Activated CD8-positive, alpha-beta memory T cell treated with anti-CD3 and anti-CD28 coated beads for 4 hours (primary cell): ENCODE data around the gene SMURF1.

Experiments
- DNase-seq, 2 donors: peaks; one replicate each; pipeline ENCODE4 v3.0.0-alpha.2; 2020; ENCODE audit warnings: low read depth in 2 of 2

SMURF1 gene

DNA sequence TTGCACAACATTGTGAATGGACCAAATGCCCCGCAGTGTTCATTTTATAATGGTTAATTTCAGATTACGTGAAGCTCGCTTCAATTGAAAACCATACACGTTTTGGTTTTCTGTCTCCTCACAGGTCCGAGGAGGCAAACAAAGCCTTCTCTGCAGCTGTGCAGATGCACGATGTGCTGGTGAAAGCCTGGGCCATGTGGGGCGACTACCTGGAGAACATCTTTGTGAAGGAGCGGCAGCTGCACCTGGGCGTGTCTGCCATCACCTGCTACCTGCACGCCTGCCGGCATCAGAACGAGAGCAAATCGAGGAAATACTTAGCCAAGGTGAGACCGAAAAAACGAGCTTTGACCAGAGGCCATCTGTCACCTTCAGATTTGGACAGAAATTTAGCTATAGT, 155.3 kb downstream of the SMURF1 start:
- DNase-seq = no peak

DNA sequence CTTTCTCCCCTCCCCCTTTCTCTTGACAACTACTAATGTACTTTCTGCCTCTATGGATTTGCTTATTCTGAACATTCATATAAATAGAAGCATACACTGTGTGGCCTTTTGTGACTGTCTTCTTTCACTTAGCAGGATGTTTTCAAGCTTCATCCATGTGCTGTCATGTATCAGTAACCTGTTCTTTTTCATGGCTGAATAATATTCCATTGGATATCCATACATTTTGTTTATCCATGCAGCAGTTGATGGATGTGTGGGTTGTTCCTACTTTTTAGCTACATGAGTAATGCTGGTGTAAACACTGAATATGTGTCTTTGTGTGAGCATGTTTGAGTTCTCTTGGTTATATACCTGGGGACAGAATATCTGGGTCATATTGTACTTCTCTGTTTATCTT, 158.0 kb downstream of the SMURF1 start:
- no peak for DNase-seq

DNA sequence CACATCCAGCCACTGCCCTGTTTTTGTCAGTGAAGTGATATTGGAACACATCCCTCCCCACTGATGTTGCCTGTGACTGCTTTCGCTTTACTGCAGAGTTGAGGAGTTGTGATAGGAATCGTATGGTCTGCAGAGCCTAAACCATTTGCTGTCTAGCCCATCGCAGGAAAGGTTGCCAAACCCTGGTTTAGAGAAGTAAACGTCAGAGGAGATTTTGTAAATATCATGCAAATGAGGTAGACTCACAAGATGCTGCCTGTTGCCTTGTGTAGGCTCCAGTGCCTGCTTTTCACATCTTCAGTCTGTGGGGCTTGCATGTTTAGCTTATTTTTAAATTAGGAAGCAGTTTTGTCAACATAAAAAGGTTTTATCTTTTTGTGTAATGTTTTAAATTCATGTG, 158.5 kb downstream of the SMURF1 start:
- DNase-seq = no peak

DNA sequence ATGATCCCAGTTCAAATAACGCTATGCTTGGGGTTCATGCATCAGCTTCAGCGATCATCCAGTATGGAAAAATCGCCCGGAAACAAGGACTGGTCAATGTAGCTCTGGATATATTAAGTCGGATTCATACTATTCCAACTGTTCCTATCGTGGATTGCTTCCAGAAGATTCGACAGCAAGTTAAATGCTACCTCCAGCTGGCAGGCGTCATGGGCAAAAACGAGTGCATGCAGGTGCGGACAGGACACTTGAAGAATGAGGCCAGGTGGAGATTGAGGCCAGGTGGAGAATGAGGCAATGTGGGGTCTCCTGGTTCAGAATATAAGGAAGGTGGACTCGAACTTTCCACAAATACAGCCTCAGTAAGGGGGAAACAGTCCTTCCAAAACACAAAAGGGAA, 159.8 kb downstream of the SMURF1 start:
- DNase-seq = no peak

DNA sequence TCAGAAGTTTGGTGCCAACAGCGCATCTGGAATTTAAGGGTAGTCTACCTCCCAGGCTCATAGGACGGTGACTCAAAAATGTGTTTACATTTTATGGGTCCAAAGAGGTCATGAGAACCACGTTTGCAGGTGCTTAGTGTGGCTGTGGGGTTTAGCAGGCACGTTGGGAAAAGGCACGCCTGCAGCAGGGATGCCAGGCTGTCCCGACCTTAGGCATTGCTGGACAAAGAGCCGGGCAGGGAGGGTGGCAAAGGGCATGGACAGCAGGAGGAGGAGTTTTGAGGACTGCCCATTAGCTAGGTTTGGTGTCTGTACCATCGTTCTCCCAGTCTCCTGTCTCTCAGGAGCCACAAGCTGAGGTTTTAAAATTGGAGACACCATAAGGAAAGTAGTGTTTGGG, 161.2 kb downstream of the SMURF1 start:
- no peak for DNase-seq

DNA sequence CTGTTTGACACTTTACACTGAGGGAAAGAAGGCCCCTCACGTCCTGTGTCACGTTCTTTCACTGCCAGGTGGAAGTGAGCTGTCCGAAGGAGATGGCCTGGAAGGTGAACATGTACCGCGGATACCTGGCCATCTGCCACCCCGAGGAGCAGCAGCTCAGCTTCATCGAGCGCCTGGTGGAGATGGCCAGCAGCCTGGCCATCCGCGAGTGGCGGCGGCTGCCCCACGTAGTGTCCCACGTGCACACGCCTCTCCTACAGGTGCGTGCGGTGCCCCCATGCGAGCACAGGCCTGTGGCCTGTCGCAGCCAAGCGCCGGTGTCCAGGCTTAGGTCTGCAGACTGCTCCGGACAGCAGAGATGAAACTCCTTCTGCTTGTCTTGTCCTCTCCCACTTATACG, 162.2 kb downstream of the SMURF1 start:
- no peak for DNase-seq

DNA sequence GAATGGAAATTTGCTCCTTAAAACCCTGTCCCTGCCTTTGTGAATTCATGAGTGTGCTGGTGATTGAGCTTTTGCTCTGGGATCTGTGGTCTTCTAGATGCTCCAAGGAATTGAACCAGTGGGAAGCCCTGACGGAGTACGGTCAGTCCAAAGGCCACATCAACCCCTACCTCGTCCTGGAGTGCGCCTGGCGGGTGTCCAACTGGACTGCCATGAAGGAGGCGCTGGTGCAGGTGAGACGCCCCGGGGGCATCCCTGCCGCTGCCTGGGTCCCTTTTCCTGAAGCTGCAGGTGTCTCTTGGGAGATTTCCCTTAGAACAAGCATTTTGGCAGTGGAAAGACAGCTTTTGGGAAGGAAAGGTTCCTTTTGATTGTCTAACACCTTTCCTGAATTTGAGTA, 165.2 kb downstream of the SMURF1 start:
- no peak for DNase-seq
